Keratinocyte (primary cell): ENCODE results near the gene TSPEAR. TPM values are rescaled to one million over a fixed set of nuclear protein-coding genes. Genes with fewer than 3 reads are reported as not detected.

ENCODE experiments used
- DNase-seq: peaks from one replicate; pipeline ENCODE4 v3.0.0-alpha.2; 2011; ENCODE audit warnings: low read depth, missing footprints, low spot score
- FAIRE-seq: peaks from 2 replicates; lab custom pipeline; 2011; peaks lifted over from hg19 to GRCh38; lab: Jason Lieb, UNC
- H2AFZ ChIP-seq: 2 replicates; pipeline ENCODE4 v1.6.0; 2012; ENCODE audit warnings: low read length, control low read depth, inconsistent platforms; ENCODE audit not compliant: control insufficient read depth
- H3K27ac ChIP-seq: 2 replicates; pipeline ENCODE4 v1.5.1; 2011; ENCODE audit warnings: low read length; ENCODE audit not compliant: control insufficient read depth, insufficient read depth
- H3K27me3 ChIP-seq: 3 replicates; pipeline ENCODE4 v1.6.0; 2011; ENCODE audit warnings: low read length; ENCODE audit not compliant: control insufficient read depth, insufficient read depth; ENCODE audit errors: extremely low read depth
- H3K36me3 ChIP-seq, 2 experiments: 2 replicates in 1 of 2; 3 replicates in 1 of 2; pipeline ENCODE4 v1.5.1; 2011; ENCODE audit warnings: low read length in 2 of 2, mild to moderate bottlenecking in 1 of 2; ENCODE audit not compliant: control insufficient read depth in 2 of 2, insufficient read depth in 2 of 2; ENCODE audit errors: extremely low read depth in 1 of 2
- H3K4me1 ChIP-seq: 3 replicates; pipeline ENCODE4 v1.5.1; 2011; ENCODE audit warnings: low read length; ENCODE audit not compliant: control insufficient read depth, insufficient read depth; ENCODE audit errors: extremely low read depth
- H3K4me2 ChIP-seq: 3 replicates; pipeline ENCODE4 v1.6.0; 2011; ENCODE audit warnings: low read depth, low read length; ENCODE audit not compliant: control insufficient read depth, insufficient read depth; ENCODE audit errors: extremely low read depth
- H3K4me3 ChIP-seq, 3 experiments: fragments of 200-600 bp in 1 of 3; sonication (generic) in 1 of 3; 2 replicates in 2 of 3; 3 replicates in 1 of 3; pipeline ENCODE4 v1.5.1; 2011 to 2016; ENCODE audit warnings: low read length in 3 of 3, mild to moderate bottlenecking in 3 of 3, control low read depth in 2 of 3, inconsistent platforms in 1 of 3, low read depth in 1 of 3, mixed read lengths in 1 of 3, mixed run types in 1 of 3, moderate library complexity in 1 of 3; ENCODE audit not compliant: control insufficient read depth in 2 of 3, insufficient read depth in 2 of 3; ENCODE audit errors: extremely low read depth in 1 of 3
- H3K79me2 ChIP-seq: 2 replicates; pipeline ENCODE4 v1.6.0; 2012; ENCODE audit warnings: low read length; ENCODE audit not compliant: control insufficient read depth, insufficient read depth
- H3K9ac ChIP-seq: 3 replicates; pipeline ENCODE4 v1.6.0; 2011; ENCODE audit warnings: low read length; ENCODE audit not compliant: control insufficient read depth, insufficient read depth; ENCODE audit errors: extremely low read depth
- H3K9me1 ChIP-seq: 3 replicates; pipeline ENCODE4 v1.6.0; 2011; ENCODE audit warnings: low read length; ENCODE audit not compliant: control insufficient read depth, insufficient read depth; ENCODE audit errors: extremely low read depth
- H3K9me3 ChIP-seq: 2 replicates; pipeline ENCODE4 v1.5.1; 2012; ENCODE audit warnings: low read depth, low read length; ENCODE audit not compliant: control insufficient read depth
- H4K20me1 ChIP-seq: 3 replicates; pipeline ENCODE4 v1.6.0; 2011; ENCODE audit warnings: low read length; ENCODE audit not compliant: control insufficient read depth, insufficient read depth; ENCODE audit errors: extremely low read depth
- EZH2 ChIP-seq: IDR thresholded peaks from one replicate; pipeline ENCODE4 v1.6.1; 2012; ENCODE audit warnings: inconsistent platforms, mild to moderate bottlenecking, low read length, moderate library complexity
- dilution Hi-C: fragments of 300-500 bp; cut with MboI; formaldehyde crosslinking; loops from one replicate; pipeline ENCODE4 v1.7.0; 2020; ENCODE audit warnings: low sequenced_read_pairs; ENCODE audit not compliant: extremely low pct_ligation_motif_present
- polyA plus RNA-seq, 5 experiments: library from polyadenylated mRNA; depleted of rRNA in 3 of 5; stranded (reverse) in 3 of 5; stranded (forward) in 1 of 5; unstranded in 1 of 5; fragments of >200 nt; gene quantifications; 1 replicate in 1 of 5; 2 replicates in 3 of 5; 3 replicates in 1 of 5; pipeline versions ENCODE4 v1.2.1 to v1.2.3, GENCODE V29; 2011 to 2012; ENCODE audit warnings: missing spikeins in 2 of 5, low read depth in 1 of 5, low replicate concordance in 1 of 5
- TF ChIP-seq, protein P1 (sequence below), 3 experiments: IDR thresholded peaks in 1 of 3; conservative IDR thresholded peaks in 1 of 3; optimal IDR thresholded peaks in 1 of 3; 2 replicates in 2 of 3; 3 replicates in 1 of 3; pipeline versions ENCODE3 to v1.5.1; 2011; ENCODE audit warnings: low read length in 3 of 3, mild to moderate bottlenecking in 3 of 3, moderate library complexity in 2 of 3, control low read depth in 1 of 3, inconsistent platforms in 1 of 3; ENCODE audit not compliant: insufficient read depth in 2 of 3; ENCODE audit errors: extremely low read depth in 1 of 3

The TSPEAR gene
- polyA plus RNA-seq, 1 donor (not counting 4 experiments of a cell fraction or from before 2014, with no cell fraction given), result 0.12 TPM

DNA sequence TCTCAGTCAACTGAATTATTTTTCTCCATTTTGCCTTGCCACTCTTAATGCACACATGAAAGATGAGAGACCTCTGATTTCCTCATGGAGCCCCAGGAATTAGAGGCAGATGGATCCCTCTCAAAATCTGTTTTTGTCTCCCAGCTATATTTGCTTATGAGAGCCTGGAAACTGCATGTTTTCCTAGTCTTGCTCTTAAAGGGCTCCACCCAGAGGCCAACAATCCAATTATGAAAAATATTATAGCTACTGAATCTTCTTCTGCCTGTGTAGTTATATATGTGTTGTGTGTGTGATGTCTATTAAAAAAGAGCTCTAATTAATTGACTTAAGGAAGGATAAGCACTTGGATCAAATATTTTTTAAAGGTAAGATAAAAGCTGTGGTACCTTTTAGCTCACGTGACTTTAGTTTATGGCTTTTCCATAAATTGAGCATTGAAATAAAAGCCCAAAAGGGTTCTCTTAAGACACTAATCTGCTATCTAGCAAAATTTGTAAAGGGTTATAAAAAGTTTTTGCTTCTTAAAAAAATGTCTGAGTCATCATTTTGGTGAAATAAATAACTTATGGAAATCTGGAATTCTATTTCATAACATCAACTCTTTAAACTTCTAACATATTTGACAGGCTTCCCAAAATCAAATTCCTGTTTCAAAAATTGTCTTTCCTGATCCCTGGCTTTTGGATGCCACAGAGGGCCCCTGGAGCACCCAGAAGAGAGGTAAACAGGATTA is 31.2 kb upstream of the TSPEAR start:
- Histone ChIP-seq H3K9me3 (peaks cover 15% of the 10 kb centered on the region), H3K27ac (no peak overlapping the region), H3K4me2 (no peak overlapping the region), H3K4me3 (no peak overlapping the region), H4K20me1 (no peaks in the 10 kb centered on the region), H3K27me3 (no peaks in the 10 kb centered on the region), H3K9ac (no peak overlapping the region), H2AFZ (no peak overlapping the region), H3K36me3 (no peaks in the 10 kb centered on the region), H3K79me2 (no peaks in the 10 kb centered on the region), H3K4me1 (no peaks in the 10 kb centered on the region), H3K9me1 (no peaks in the 10 kb centered on the region)
- no peak for DNase-seq
- TF ChIP-seq EZH2, result no peak
- TF ChIP-seq, protein P1, sequence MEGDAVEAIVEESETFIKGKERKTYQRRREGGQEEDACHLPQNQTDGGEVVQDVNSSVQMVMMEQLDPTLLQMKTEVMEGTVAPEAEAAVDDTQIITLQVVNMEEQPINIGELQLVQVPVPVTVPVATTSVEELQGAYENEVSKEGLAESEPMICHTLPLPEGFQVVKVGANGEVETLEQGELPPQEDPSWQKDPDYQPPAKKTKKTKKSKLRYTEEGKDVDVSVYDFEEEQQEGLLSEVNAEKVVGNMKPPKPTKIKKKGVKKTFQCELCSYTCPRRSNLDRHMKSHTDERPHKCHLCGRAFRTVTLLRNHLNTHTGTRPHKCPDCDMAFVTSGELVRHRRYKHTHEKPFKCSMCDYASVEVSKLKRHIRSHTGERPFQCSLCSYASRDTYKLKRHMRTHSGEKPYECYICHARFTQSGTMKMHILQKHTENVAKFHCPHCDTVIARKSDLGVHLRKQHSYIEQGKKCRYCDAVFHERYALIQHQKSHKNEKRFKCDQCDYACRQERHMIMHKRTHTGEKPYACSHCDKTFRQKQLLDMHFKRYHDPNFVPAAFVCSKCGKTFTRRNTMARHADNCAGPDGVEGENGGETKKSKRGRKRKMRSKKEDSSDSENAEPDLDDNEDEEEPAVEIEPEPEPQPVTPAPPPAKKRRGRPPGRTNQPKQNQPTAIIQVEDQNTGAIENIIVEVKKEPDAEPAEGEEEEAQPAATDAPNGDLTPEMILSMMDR (optimal IDR thresholded peaks at IDR 0.05 in 1 of 3, IDR thresholded peaks at IDR 0.05 in 1 of 3, conservative IDR thresholded peaks at IDR 0.05 in 1 of 3; ENCODE audit: extremely low read depth in 1 of 3, insufficient read depth in 2 of 3, low read length in 3 of 3), result peak in 2 of 3 experiments; percentile 14 to 28
- dilution Hi-C loops, result loop anchor here (25.0 kb wide), 1 partner anchor 255 kb away; no protein-coding TSS in a partner anchor
- peak; percentile 20 for FAIRE-seq

DNA sequence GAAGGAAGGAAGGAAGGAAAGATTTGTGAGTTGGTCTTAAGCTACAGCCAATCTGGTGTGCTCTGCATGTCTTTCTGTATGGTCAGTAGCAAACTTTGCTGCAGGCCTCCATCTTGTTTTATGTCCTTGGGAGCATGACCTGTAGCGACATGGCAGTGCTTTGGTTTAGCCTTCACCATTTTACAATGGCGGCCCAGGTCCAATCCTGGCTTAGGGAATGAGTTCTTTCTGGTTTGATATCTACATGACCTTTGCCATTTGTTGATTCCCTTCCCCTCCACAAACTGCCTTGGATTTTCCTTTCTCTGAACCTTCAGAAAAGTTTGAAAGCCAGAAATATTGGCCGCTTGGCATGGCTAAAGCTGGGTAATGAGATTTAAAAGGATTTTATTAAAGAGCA is 30.5 kb upstream of the TSPEAR start:
- no peak for TF ChIP-seq EZH2
- TF ChIP-seq, protein P1 (optimal IDR thresholded peaks at IDR 0.05 in 1 of 3, IDR thresholded peaks at IDR 0.05 in 1 of 3, conservative IDR thresholded peaks at IDR 0.05 in 1 of 3; ENCODE audit: extremely low read depth in 1 of 3, insufficient read depth in 2 of 3, low read length in 3 of 3), result no peak
- Histone ChIP-seq H4K20me1 (no peaks in the 10 kb centered on the region), H3K4me3 (no peak overlapping the region), H3K9me3 (peaks cover 17% of the 10 kb centered on the region), H3K9ac (no peak overlapping the region), H3K4me2 (no peak overlapping the region), H3K36me3 (no peaks in the 10 kb centered on the region), H3K9me1 (no peaks in the 10 kb centered on the region), H3K4me1 (no peaks in the 10 kb centered on the region), H3K79me2 (no peaks in the 10 kb centered on the region), H3K27ac (no peak overlapping the region), H2AFZ (no peak overlapping the region), H3K27me3 (no peaks in the 10 kb centered on the region)
- dilution Hi-C loops, result loop anchor here (25.0 kb wide), 1 partner anchor 255 kb away; no protein-coding TSS in a partner anchor
- DNase-seq, result no peak
- FAIRE-seq, result no peak
